RPMI8226 (cell line): ENCODE measurements around the gene TAF11L11.
"Not testable (repeated sequence)": the region's sequence is repeated elsewhere in the genome, so short reads cannot be mapped to it uniquely, and the experiment has no call there.

ENCODE experiments used
- DNase-seq: peaks from one replicate; pipeline ENCODE4 v3.0.0-alpha.2; 2015

TAF11L11 gene

DNA sequence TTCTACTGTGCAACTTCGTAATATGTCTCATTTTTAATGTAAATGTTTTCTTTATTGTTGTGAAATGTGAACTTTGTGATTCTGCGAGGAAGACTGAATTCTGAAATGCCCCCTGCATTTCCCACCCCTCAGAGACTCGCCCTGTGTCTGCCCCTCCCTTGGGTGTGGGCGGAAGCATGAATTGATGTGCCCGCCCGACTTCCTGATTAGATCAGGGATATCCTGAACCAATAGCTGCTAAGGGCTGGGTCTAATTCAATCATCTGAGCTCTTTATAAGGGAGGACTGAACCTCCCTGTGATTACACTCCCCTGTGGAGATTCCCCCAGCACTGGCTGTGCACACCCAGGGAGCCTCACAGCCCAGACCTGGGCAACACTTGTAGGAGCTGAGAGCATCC lies at the start of gene TAF11L11:
Gene TAF11L11 (plus strand): TSS at position 304 of the 400 bp plus-strand sequence.
- not testable (repeated sequence) for DNase-seq

DNA sequence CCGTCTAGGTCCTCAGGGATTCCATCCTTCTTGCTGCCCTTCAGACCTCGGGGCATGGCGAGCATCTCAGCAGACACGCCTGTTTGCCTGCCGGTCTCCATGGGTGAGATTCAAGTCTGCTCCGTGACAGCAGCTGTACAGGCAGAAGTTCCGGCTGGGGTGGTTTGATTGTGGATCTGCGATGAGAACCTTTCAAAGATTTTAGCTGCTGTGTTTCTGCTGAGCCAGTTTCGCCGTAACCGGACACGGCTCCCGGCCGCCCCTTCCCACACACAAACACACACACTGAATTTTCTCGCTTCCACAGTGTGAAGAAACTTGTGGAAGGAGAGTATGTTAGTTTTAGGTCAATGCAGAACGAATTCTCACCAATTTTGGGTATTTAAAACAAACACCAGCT lies 18.3 kb upstream of the TAF11L11 start, which contains the start of gene TAF11L7:
Gene TAF11L7 (minus strand): TSS at position 101 of the 400 bp plus-strand sequence.
- DNase-seq, result not testable (repeated sequence)

DNA sequence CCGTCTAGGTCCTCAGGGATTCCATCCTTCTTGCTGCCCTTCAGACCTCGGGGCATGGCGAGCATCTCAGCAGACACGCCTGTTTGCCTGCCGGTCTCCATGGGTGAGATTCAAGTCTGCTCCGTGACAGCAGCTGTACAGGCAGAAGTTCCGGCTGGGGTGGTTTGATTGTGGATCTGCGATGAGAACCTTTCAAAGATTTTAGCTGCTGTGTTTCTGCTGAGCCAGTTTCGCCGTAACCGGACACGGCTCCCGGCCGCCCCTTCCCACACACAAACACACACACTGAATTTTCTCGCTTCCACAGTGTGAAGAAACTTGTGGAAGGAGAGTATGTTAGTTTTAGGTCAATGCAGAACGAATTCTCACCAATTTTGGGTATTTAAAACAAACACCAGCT lies 13.1 kb upstream of the TAF11L11 start, which contains the start of gene TAF11L8:
Gene TAF11L8 (minus strand): TSS at position 101 of the 400 bp plus-strand sequence.
- DNase-seq, result not testable (repeated sequence)

DNA sequence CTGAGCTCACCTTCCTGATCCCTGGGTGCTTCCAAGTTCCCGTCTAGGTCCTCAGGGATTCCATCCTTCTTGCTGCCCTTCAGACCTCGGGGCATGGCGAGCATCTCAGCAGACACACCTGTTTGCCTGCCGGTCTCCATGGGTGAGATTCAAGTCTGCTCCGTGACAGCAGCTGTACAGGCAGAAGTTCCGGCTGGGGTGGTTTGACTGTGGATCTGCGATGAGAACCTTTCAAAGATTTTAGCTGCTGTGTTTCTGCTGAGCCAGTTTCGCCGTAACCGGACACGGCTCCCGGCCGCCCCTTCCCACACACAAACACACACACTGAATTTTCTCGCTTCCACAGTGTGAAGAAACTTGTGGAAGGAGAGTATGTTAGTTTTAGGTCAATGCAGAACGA lies 9.7 kb upstream of the TAF11L11 start, which contains the start of gene TAF11L9:
Gene TAF11L9 (minus strand): TSS at position 140 of the 400 bp plus-strand sequence.
- not testable (repeated sequence) for DNase-seq

DNA sequence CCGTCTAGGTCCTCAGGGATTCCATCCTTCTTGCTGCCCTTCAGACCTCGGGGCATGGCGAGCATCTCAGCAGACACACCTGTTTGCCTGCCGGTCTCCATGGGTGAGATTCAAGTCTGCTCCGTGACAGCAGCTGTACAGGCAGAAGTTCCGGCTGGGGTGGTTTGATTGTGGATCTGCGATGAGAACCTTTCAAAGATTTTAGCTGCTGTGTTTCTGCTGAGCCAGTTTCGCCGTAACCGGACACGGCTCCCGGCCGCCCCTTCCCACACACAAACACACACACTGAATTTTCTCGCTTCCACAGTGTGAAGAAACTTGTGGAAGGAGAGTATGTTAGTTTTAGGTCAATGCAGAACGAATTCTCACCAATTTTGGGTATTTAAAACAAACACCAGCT lies 6.3 kb upstream of the TAF11L11 start, which contains the start of gene TAF11L10:
Gene TAF11L10 (minus strand): TSS at position 101 of the 400 bp plus-strand sequence.
- DNase-seq, result not testable (repeated sequence)

DNA sequence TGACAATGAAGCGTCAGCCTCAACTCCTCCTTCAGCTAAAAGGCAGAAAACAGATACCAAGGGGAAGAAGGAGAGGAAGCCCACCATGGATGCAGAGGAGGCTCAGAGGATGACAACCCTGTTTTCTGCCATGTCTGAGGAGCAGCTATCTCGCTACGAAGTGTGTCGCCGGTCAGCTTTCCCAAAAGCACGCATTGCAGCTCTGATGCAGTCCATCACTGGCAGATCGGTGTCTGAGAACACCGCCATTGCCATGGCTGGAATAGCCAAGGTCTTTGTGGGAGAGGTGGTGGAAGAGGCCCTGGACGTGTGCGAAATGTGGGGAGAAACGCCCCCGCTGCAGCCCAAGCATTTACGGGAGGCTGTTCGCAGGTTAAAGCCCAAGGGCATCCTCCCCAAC lies 968 bp downstream of the TAF11L11 start:
- DNase-seq, result no peak

DNA sequence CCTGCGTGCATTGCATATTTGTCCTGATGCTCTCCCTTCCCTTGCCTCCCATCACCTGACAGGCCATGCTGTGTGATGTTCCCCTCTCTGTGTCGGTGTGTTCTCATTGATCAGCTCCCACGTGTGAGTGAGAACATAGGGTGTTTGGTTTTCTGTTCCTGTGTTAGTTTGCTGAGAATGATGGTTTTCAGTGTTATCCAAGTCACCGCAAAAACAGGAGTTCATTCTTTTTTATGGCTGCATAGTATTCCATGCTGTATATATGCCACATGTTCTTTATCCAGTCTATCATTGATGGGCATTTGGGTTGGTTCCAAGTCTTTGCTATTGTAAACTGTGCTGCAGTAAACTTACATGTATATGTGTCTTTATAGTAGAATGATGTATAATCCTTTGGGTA lies 3.5 kb downstream of the TAF11L11 start:
- DNase-seq, result not testable (repeated sequence)

DNA sequence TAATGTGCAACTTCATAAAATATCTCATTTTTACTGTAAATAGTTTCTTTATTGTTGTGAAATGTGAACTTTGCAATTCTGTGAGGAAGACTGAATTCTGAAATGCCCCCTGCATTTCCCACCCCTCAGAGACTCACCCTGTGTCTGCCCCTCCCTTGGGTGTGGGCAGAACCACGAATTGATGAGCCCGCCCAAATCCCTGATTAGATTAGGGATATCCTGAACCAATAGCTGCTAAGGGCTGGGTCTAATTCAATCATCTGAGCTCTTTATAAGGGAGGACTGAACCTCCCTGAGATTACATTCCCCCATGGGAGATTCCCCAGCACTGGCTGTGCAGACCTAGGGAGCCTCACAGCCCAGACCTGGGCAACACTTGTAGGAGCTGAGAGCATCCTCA lies 6.1 kb downstream of the TAF11L11 start, which contains the start of gene TAF11L12:
Gene TAF11L12 (plus strand): TSS at position 301 of the 400 bp plus-strand sequence.
- not testable (repeated sequence) for DNase-seq

DNA sequence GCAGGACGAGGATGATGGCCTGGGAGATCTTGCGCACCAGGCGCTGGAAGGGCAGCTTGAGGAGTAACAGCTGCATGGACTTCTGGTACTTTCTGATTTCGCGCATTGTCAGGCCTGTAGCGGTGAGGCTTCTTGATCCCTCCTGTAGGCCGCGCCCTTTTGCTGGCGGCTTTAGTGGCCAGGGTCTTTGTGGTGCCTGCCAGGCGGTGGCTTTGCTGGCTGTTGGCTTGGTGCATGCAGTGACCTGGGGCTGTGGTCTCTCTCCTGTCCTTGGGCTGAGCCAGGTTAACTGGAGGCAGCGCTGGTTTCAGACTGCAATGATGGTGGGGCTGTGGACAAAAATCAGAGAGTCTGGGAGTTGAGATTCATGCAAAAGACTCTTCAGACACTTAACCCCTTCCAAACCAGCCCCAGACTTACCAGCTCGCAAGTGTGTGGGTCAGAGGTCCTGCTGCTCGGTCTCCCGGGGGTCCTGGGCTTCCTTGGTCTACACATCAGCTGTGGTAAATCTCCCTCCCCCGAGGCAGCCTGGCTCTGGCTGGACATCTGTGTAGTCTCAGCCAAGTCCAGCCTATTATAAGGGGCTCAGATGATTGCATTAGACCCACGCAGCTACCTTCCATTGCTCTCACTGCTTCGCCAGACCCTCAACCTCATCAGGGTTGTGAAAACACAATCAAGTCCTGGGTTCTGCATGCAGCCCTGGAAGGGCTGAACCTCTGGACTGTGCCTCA lies 11.1 kb downstream of the TAF11L11 start:
- no peak for DNase-seq

DNA sequence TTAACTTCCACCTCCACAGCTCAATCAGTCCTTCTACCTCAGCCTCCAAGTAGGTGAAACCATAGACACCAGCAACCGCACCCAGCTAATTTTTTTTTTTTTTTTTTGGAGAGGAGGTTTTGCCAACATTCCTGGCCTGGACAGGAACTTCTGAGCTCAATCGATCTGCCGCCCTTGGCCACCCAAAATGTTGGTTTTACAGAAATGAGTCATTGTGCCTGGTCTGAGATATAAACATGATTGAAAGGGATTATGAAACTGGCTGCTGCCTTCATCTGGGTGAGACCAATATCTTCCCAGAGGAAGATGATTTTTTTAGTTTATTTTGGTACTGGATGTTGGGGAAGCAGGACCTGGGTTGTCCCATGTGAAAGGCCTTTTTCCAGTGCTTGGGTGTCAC lies 15.4 kb downstream of the TAF11L11 start:
- no peak for DNase-seq

DNA sequence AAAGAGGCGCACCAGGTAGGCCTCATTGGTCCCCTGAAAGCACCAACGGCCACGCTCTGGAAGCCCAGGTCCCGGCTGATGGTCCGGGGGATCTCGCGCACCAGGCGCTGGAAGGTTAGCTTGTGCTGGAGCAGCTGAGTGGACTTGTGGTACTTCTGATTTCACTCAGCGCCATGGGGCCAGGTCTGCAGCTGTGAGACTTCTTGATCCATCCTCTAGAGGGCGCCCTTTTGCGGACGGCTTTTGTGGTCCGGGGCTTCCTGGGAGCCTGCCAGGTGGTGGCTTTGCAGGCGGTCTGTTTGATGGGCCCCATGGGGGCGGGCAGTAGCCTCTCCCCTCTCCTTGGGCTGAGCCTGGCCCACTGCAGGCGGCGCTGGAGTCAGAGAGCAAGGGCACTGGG lies 16.6 kb downstream of the TAF11L11 start:
- no peak for DNase-seq

DNA sequence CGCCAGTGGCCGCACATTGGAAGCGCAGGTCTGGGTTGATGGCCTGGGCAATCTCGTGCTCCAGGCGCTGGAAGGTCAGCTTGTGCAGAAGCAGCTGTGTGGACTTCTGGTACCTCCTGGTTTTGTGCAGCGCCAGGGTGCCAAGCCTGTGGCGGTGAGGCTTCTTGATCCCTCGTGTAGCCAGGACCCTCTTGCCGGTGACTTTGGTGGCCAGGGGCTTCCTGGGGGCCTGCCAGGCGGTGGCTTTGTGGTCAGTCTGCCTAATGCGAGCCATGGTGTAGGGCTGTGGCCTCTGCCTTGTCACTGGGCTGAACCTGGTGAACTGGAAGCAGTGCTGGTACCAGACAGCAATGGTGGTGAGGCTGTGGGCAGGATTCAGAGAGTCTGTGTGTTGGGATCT lies 21.7 kb downstream of the TAF11L11 start:
- no peak for DNase-seq

DNA sequence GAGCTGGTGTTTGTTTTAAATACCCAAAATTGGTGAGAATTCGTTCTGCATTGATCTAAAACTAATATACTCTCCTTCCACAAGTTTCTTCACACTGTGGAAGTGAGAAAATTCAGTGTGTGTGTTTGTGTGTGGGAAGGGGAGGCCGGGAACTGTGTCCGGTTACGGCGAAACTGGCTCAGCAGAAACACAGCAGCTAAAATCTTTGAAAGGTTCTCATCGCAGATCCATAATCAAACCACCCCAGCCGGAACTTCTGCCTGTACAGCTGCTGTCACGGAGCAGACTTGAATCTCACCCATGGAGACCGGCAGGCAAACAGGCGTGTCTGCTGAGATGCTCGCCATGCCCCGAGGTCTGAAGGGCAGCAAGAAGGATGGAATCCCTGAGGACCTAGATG lies 27.8 kb downstream of the TAF11L11 start, which contains the start of gene TAF11L13:
Gene TAF11L13 (plus strand): TSS at position 301 of the 400 bp plus-strand sequence.
- DNase-seq, result not testable (repeated sequence)

DNA sequence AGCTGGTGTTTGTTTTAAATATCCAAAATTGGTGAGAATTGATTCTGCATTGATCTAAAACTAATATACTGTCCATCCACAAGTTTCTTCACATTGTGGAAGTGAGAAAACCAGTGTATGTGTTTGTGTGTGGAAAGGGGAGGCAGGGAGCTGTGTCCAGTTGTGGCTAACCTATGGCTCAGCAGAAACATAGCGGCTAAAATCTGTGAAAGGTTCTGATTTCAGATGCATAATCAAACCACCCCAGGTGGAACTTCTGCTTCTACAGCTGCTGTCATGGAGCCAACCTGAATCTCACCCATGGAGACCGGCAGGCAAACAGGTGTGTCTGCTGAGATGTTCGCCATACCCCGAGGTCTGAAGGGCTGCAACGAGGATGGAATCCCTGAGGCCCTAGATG lies 30.2 kb downstream of the TAF11L11 start, which contains the start of gene TAF11L14:
Gene TAF11L14 (plus strand): TSS at position 301 of the 400 bp plus-strand sequence.
- DNase-seq, result no peak

DNA sequence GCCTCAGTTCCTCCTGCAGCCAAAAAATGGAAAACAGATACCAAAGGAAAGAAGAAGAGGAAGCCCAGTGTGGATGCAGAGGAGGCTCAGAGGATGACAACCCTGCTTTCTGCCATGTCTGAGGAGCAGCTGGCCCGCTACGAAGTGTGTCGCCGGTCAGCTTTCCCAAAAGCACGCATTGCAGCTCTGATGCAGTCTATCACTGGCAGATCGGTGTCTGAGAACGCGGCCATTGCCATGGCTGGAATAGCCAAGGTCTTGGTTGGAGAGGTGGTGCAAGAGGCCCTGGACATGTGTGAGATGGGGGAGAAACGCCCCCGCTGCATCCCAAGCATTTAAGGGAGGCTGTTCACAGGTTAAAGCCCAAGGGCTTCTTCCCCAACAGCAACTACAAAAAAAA lies 45.2 kb downstream of the TAF11L11 start:
- not testable (repeated sequence) for DNase-seq

DNA sequence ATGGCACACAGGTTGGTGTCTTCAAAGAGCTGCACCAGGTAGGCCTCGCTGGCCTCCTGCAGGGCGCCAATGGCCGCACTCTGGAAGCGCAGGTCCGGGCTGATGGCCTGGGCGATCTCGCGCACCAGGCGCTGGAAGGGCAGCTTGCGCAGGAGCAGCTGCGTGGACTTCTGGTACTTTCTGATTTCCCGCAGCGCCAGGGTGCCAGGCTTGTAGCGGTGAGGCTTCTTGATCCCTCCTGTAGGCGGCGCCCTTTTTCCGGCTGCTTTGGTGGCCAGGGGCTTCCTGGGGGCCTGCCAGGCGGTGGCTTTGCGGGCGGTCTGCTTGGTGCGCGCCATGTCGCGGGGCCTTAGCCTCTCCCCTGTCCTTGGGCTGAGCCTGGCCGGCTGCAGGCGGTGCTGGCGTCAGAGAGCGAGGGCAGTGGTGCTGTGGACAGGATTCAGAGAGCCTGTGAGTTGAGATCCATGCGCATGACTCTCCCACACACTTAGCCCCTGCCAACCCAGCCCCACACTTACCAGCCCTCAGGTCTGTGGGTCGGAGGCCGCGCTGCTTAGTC lies 51.3 kb downstream of the TAF11L11 start:
- DNase-seq, result not testable (repeated sequence)
